Mucosa of descending colon (tissue), 3 donors: ENCODE measurements around the gene RPS8. TPM values are rescaled to one million over a fixed set of nuclear protein-coding genes. Genes with fewer than 3 reads are reported as not detected.
"Not testable (repeated sequence)": the region's sequence is repeated elsewhere in the genome, so short reads cannot be mapped to it uniquely, and the experiment has no call there.

Experiments used
- ATAC-seq: fragments of 200-7000 bp; cut with Tn5 transposase; one replicate; pipeline ENCODE4 v1.9.1; 2020; ENCODE audit warnings: mild to moderate bottlenecking, moderate library complexity
- DNase-seq, 3 donors: peaks; one replicate each; pipeline ENCODE4 v3.0.0-alpha.2; 2020
- H3K36me3 ChIP-seq: fragments of 200-600 bp; one replicate; pipeline ENCODE4 v1.8.0; 2021; ENCODE audit warnings: low read depth, mild to moderate bottlenecking
- H3K4me1 ChIP-seq: fragments of 200-600 bp; one replicate; pipeline ENCODE4 v1.8.0; 2021; ENCODE audit warnings: low read depth, mild to moderate bottlenecking
- H3K4me3 ChIP-seq: fragments of 200-600 bp; one replicate; pipeline ENCODE4 v1.8.0; 2021; ENCODE audit warnings: mild to moderate bottlenecking
- H3K9me3 ChIP-seq: fragments of 200-600 bp; one replicate; pipeline ENCODE4 v1.8.0; 2021; ENCODE audit warnings: mild to moderate bottlenecking
- intact Hi-C, 2 donors: fragments of 100-400 bp; cut with DNase I in 1 of 2; cut with micrococcal nuclease in 1 of 2; formaldehyde crosslinking; loops; one replicate each; pipeline versions ENCODE4 v1.11.0 to v1.11.1; 2022; cut with DNase I, micrococcal nuclease
- total RNA-seq, 3 donors: library from RNA; stranded (reverse); fragmentation: NEBNext Ultra II Directional in 2 of 3; extraction: Animal tissue kit (Norgen Biotek cat#: 25700) in 2 of 3; gene quantifications; one replicate each; pipeline versions ENCODE4 v1.2.1 to v1.2.4, GENCODE V29; 2021 to 2023
- TF ChIP-seq, protein P1 (sequence below): fragments of 200-600 bp; IDR thresholded peaks from one replicate; pipeline ENCODE4 v1.8.0; 2022; ENCODE audit warnings: antibody characterized with exemption, mild to moderate bottlenecking
- donor health status: DM: no; HTN: no; CAD: no; lungs with moderate emphysema.
- donor health status: DM: no; HTN: no; CAD: no.
- donor health status: DM: no; HTN: yes; CAD: no.

Gene RPS8
- total RNA-seq, 3 donors from 2014 or later = 1,308 to 1,364 (median 1,337) TPM

- intact Hi-C loops = no loop called here
- DNase-seq (no peak), ATAC-seq (no peak)
- Histone ChIP-seq H3K36me3 (no peaks in the 10 kb centered on the region), H3K9me3 (no peaks in the 10 kb centered on the region), H3K4me1 (no peaks in the 10 kb centered on the region), H3K4me3 (no peak overlapping the region)
- TF ChIP-seq, protein P1, sequence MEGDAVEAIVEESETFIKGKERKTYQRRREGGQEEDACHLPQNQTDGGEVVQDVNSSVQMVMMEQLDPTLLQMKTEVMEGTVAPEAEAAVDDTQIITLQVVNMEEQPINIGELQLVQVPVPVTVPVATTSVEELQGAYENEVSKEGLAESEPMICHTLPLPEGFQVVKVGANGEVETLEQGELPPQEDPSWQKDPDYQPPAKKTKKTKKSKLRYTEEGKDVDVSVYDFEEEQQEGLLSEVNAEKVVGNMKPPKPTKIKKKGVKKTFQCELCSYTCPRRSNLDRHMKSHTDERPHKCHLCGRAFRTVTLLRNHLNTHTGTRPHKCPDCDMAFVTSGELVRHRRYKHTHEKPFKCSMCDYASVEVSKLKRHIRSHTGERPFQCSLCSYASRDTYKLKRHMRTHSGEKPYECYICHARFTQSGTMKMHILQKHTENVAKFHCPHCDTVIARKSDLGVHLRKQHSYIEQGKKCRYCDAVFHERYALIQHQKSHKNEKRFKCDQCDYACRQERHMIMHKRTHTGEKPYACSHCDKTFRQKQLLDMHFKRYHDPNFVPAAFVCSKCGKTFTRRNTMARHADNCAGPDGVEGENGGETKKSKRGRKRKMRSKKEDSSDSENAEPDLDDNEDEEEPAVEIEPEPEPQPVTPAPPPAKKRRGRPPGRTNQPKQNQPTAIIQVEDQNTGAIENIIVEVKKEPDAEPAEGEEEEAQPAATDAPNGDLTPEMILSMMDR = no peak
These were observed 16.3 kb upstream of the RPS8 start for GRCh38 chr1:44759077-44759476.

DNA sequence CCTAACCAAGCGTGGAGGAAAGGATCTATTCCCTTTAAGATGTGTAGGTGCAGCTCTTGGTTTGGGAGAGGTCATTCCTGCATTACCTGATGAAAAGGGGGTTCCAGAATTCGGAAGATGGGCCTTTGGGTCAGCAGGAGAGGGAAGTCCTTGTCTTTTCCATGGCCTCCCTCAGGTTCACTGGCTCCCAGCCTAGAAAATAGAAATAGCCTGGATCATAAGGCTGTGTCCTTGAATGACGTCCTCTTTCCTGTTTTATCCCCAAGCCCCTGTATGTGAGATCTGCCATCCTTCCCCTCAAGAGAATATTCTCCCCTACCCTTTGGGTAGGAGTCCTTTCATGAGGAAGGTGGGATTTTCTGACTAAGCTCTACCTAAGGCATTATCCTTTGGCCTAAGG, 14.5 kb upstream of the RPS8 start:
- H3K36me3 ChIP-seq = no peaks in the 10 kb centered on the region
- TF ChIP-seq, protein P1 = no peak

DNA sequence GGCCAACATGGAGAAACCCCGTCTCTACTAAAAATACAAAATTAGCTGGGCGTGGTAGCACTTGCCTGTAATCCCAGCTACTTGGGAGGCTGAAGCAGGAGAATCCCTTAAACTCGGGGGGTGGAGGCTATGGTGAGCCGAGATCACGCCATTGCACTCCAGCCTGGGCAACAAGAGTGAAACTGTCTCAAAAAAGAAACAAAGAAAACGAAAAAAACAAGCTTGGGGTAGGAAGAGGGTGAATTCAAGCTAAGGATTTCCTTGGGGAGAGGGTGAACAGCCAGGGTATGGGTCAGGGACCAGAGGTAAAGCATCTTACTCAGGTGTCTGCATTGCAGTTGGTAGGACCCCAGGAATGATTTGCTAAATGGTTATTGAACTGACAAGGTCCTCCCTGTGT, 8.9 kb upstream of the RPS8 start:
- H3K9me3 ChIP-seq, ATAC-seq, H3K4me3 ChIP-seq, intact Hi-C loops, H3K36me3 ChIP-seq, DNase-seq, H3K4me1 ChIP-seq: not testable (repeated sequence)

More for the DNA sequence above, 14.5 kb upstream of the RPS8 start:
- intact Hi-C loops = no loop called here
- H3K9me3 ChIP-seq = no peaks in the 10 kb centered on the region
- H3K4me3 ChIP-seq = no peak overlapping the region
- ATAC-seq (no peak), DNase-seq (no peak)
- H3K4me1 ChIP-seq = no peaks in the 10 kb centered on the region

GRCh38 chr1:44775930-44776729, 790 bp downstream of the RPS8 start:
- peaks cover 19% of the 10 kb centered on the region for H3K4me1 ChIP-seq
- TF ChIP-seq, protein P1 = no peak
- peak overlapping the region; percentile 88 for H3K4me3 ChIP-seq
- H3K36me3 ChIP-seq = no peaks in the 10 kb centered on the region
- H3K9me3 ChIP-seq = no peaks in the 10 kb centered on the region
- intact Hi-C loops = no loop called here
- ATAC-seq (peak; percentile 44), DNase-seq (peak in 2 of 3 donors; percentile 51 to 75)

GRCh38 chr1:44776730-44777068, 1.4 kb downstream of the RPS8 start:
- no peaks in the 10 kb centered on the region for H3K36me3 ChIP-seq
- intact Hi-C loops = no loop called here
- ATAC-seq = no peak
- peaks cover 19% of the 10 kb centered on the region for H3K4me1 ChIP-seq
- no peak for DNase-seq
- no peak overlapping the region for H3K4me3 ChIP-seq
- TF ChIP-seq, protein P1 = no peak
- H3K9me3 ChIP-seq = no peaks in the 10 kb centered on the region

DNA sequence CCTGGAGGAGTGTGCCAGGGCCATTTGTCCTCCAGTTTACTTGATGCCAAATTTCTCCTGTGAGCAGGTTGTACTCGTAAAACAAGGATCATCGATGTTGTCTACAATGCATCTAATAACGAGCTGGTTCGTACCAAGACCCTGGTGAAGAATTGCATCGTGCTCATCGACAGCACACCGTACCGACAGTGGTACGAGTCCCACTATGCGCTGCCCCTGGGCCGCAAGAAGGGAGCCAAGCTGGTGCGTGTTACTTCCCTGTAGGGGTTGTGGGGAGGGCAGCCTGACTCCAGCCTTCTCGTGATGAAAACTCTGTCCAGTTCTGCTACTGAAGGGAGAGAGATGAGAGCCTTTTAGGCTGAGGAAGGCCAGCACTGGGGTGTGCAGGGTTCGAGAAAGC, 2.2 kb downstream of the RPS8 start:
- no peaks in the 10 kb centered on the region for H3K9me3 ChIP-seq
- TF ChIP-seq, protein P1 = no peak
- H3K4me3 ChIP-seq = no peak overlapping the region
- ATAC-seq (no peak), DNase-seq (no peak)
- intact Hi-C loops = no loop called here
- no peaks in the 10 kb centered on the region for H3K36me3 ChIP-seq
- peaks cover 19% of the 10 kb centered on the region for H3K4me1 ChIP-seq
